Measurements from ENCODE around the gene EHF.

GRCh38 chr11:34653851-34654482 is 33.1 kb downstream of the EHF start:
- TF ChIP-seq, protein P1, sequence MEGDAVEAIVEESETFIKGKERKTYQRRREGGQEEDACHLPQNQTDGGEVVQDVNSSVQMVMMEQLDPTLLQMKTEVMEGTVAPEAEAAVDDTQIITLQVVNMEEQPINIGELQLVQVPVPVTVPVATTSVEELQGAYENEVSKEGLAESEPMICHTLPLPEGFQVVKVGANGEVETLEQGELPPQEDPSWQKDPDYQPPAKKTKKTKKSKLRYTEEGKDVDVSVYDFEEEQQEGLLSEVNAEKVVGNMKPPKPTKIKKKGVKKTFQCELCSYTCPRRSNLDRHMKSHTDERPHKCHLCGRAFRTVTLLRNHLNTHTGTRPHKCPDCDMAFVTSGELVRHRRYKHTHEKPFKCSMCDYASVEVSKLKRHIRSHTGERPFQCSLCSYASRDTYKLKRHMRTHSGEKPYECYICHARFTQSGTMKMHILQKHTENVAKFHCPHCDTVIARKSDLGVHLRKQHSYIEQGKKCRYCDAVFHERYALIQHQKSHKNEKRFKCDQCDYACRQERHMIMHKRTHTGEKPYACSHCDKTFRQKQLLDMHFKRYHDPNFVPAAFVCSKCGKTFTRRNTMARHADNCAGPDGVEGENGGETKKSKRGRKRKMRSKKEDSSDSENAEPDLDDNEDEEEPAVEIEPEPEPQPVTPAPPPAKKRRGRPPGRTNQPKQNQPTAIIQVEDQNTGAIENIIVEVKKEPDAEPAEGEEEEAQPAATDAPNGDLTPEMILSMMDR (conservative IDR thresholded peaks at IDR 0.05 in 1 of 2, IDR thresholded peaks at IDR 0.05 in 1 of 2; ENCODE audit: low read depth in 1 of 2, low read length in 2 of 2): no peak
- TF ChIP-seq EZH2 (IDR thresholded peaks at IDR 0.05; ENCODE audit: low read length, missing control alignments): no peak

Data from fibroblast of lung (primary cell).